ENCODE measurements around the gene TTC3.

The TTC3 gene

GRCh38 chr21:37059181-37059580, 13.9 kb upstream of the TTC3 start:
- DNase-seq (ENCODE audit: low read depth in 3 of 3): no peak

GRCh38 chr21:37060296-37060695, 12.8 kb upstream of the TTC3 start:
- DNase-seq (ENCODE audit: low read depth in 3 of 3): no peak

GRCh38 chr21:37061926-37062592, 11.0 kb upstream of the TTC3 start:
- no peak for DNase-seq (ENCODE audit: low read depth in 3 of 3)

GRCh38 chr21:37062593-37062935, 10.5 kb upstream of the TTC3 start:
- DNase-seq (ENCODE audit: low read depth in 3 of 3): no peak

GRCh38 chr21:37063433-37063832, 9.6 kb upstream of the TTC3 start:
- DNase-seq (ENCODE audit: low read depth in 3 of 3): no peak

GRCh38 chr21:37064841-37065240, 8.2 kb upstream of the TTC3 start:
- no peak for DNase-seq (ENCODE audit: low read depth in 3 of 3)

- no peak for DNase-seq (ENCODE audit: low read depth in 3 of 3)
Measured at GRCh38 chr21:37065561-37066177, 7.4 kb upstream of the TTC3 start.

GRCh38 chr21:37071561-37072273, 1.3 kb upstream of the TTC3 start:
- DNase-seq (ENCODE audit: low read depth in 3 of 3): no peak

- peak in 1 of 3 experiments; percentile 57 for DNase-seq (ENCODE audit: low read depth in 3 of 3)
Measured at GRCh38 chr21:37072274-37072987, 623 bp upstream of the TTC3 start.

GRCh38 chr21:37073417-37074196, 553 bp downstream of the TTC3 start:
- peak in 2 of 3 experiments; percentile 38 to 47 for DNase-seq (ENCODE audit: low read depth in 3 of 3)

GRCh38 chr21:37074197-37074510, 1.1 kb downstream of the TTC3 start:
- no peak for DNase-seq (ENCODE audit: low read depth in 3 of 3)

- no peak for DNase-seq (ENCODE audit: low read depth in 3 of 3)
Measured at GRCh38 chr21:37074546-37074945, 1.5 kb downstream of the TTC3 start.

GRCh38 chr21:37075214-37075770, 2.2 kb downstream of the TTC3 start:
- no peak for DNase-seq (ENCODE audit: low read depth in 3 of 3)

GRCh38 chr21:37076087-37076850, 3.2 kb downstream of the TTC3 start:
- DNase-seq (ENCODE audit: low read depth in 3 of 3): no peak

- DNase-seq (ENCODE audit: low read depth in 3 of 3): no peak
Measured at GRCh38 chr21:37077403-37077802, 4.3 kb downstream of the TTC3 start.

GRCh38 chr21:37079211-37079824, 6.3 kb downstream of the TTC3 start:
- DNase-seq (ENCODE audit: low read depth in 3 of 3): no peak

- DNase-seq (ENCODE audit: low read depth in 3 of 3): no peak
Measured at GRCh38 chr21:37082375-37082774, 9.3 kb downstream of the TTC3 start.

- no peak for DNase-seq (ENCODE audit: low read depth in 3 of 3)
Measured at GRCh38 chr21:37082856-37083528, 9.9 kb downstream of the TTC3 start.

- DNase-seq (ENCODE audit: low read depth in 3 of 3): no peak
Measured at GRCh38 chr21:37085726-37086125, 12.7 kb downstream of the TTC3 start.

GRCh38 chr21:37087188-37087587, 14.1 kb downstream of the TTC3 start:
- no peak for DNase-seq (ENCODE audit: low read depth in 3 of 3)
